Skeletal muscle tissue (tissue), 4 donors: ENCODE results near the gene PRKCE. TPM values are rescaled to one million over a fixed set of nuclear protein-coding genes. Genes with fewer than 3 reads are reported as not detected.

Experiments used
- H3K27ac ChIP-seq: one replicate; pipeline ENCODE4 v1.7.0; 2013; ENCODE audit warnings: mild to moderate bottlenecking, low read depth, low read length, inconsistent platforms
- H3K27me3 ChIP-seq, 3 donors: one replicate each; pipeline ENCODE4 v1.7.0; 2013; ENCODE audit warnings: low read length in 3 of 3; ENCODE audit not compliant: control insufficient read depth in 3 of 3, insufficient read depth in 3 of 3
- H3K36me3 ChIP-seq, 3 donors: one replicate each; pipeline ENCODE4 v1.7.0; 2013; ENCODE audit warnings: low read length in 3 of 3; ENCODE audit not compliant: control insufficient read depth in 3 of 3, insufficient read depth in 3 of 3
- H3K4me1 ChIP-seq, 3 donors: one replicate each; pipeline ENCODE4 v1.7.0; 2013; ENCODE audit warnings: low read length in 3 of 3, mild to moderate bottlenecking in 3 of 3; ENCODE audit not compliant: control insufficient read depth in 3 of 3, insufficient read depth in 3 of 3
- H3K4me3 ChIP-seq, 3 donors: one replicate each; pipeline ENCODE4 v1.7.0; 2013; ENCODE audit warnings: low read length in 3 of 3
- H3K9ac ChIP-seq, 3 donors: one replicate each; pipeline ENCODE4 v1.7.0; 2013; ENCODE audit warnings: low read length in 3 of 3, mild to moderate bottlenecking in 3 of 3, moderate library complexity in 2 of 3, low read depth in 1 of 3
- H3K9me3 ChIP-seq, 3 donors: one replicate each; pipeline ENCODE4 v1.7.0; 2013; ENCODE audit warnings: low read length in 3 of 3; ENCODE audit not compliant: control insufficient read depth in 3 of 3
- total RNA-seq: library from RNA; depleted of rRNA; stranded (reverse); fragments of >200 nt; gene quantifications from one replicate; pipeline ENCODE4 v1.2.3, GENCODE V29; 2014
- donor health status: Osteomylitis.

PRKCE gene
- total RNA-seq, 1 donor from 2014 or later: 9.4 TPM

DNA sequence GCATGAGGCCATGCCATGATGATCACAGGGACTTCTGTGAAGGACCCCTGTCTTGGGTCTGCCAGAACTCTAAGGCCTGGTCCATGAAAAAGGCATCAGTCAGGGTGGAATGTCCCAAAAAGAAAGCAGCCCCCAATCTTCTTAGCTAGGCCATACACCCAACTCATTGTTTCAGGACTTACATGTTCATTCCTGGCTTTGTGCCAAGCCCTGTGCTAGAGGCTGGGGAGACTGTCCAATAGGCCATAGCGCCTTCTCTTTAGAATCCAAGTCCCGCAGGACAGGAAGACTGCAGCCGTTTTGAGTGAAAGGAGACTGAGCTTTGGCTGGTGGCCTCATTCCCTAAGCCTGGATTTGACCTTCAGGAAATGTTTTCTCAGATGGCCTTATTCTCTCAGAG lies 247.3 kb downstream of the PRKCE start:
- H3K9ac ChIP-seq: no peak overlapping the region
- H3K4me1 ChIP-seq: peaks cover 4 to 16% (median 10%) of the 10 kb centered on the region in 3 donors
- no peak overlapping the region for H3K4me3 ChIP-seq
- H3K36me3 ChIP-seq: no peaks in the 10 kb centered on the region
- H3K27me3 ChIP-seq: no peaks in the 10 kb centered on the region
- no peaks in the 10 kb centered on the region for H3K9me3 ChIP-seq
- H3K27ac ChIP-seq: no peak overlapping the region

DNA sequence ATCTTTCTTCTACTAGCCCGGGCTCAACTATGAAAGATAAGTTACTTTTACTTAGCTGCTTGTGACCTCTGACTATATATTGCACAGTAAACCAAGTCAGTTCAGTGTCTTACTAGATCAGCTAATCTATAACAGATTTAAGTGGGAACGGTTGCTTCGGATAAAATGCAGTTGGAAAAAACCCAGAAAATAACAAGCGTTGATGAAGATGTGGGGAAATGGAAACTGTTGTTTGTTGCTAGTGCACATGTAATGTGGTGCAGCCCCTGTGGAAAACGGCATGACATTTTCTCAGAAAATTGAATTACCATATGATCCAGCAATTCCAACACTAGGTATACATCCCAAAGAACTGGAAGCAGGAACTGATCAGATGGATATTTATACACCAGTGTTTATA lies 248.5 kb downstream of the PRKCE start:
- Histone ChIP-seq H3K27ac (no peak overlapping the region), H3K4me3 (no peak overlapping the region), H3K9ac (no peak overlapping the region), H3K9me3 (no peaks in the 10 kb centered on the region), H3K27me3 (no peaks in the 10 kb centered on the region), H3K36me3 (no peaks in the 10 kb centered on the region), H3K4me1 (peaks cover 4 to 16% (median 10%) of the 10 kb centered on the region in 3 donors)

DNA sequence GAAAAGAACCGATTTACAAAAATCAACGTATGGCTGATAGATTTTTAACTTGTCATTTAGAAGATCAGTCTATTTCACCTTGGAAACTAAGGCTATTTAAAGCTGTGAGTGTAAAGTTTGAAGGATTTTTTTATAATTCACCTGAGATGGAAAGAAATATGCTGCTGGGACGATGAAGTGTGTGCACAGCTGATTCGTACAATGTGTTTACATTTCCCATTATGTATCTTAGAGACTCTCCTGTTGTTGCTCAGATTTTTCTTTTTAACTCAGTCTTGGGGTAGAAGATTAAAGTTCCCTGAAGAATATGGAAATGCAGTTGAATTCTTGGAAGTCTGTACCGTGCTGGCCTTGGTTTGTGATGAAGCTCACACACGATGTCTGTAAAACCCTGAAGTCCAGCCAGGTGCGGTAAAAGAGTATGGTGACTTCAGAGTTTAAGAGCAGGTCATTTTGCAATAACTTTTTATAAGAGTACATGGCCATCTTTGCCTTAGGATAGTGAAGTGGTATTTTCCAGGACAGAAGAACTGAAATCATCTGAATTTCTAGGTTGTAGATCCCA lies 250.1 kb downstream of the PRKCE start:
- no peaks in the 10 kb centered on the region for H3K9me3 ChIP-seq
- H3K27me3 ChIP-seq: no peaks in the 10 kb centered on the region
- H3K9ac ChIP-seq: no peak overlapping the region
- H3K4me1 ChIP-seq: peaks cover 0 to 4% (median 4%) of the 10 kb centered on the region in 3 donors
- H3K27ac ChIP-seq: no peak overlapping the region
- H3K36me3 ChIP-seq: no peaks in the 10 kb centered on the region
- no peak overlapping the region for H3K4me3 ChIP-seq

DNA sequence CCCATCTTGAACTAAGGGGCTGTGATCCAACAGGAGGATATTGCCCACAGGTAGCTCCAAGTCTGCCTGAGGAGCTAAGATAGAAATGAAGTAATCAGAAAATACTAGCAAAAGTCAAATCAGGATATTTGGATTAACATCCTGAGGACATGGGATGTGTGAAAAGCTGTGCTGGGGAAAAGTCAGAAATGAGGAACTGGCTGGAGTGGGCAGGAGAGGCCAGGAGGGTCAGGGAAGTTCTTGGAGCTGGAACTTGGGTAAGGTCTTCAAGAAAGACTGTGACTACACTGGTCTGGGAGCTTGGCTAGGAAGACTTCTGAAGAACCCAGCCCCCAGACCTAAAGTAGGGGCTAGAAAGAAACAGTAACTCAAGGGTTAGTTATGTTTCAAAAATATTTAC lies 250.9 kb downstream of the PRKCE start:
- Histone ChIP-seq H3K9me3 (no peaks in the 10 kb centered on the region), H3K4me1 (peaks cover 0 to 4% (median 4%) of the 10 kb centered on the region in 3 donors), H3K27ac (no peak overlapping the region), H3K36me3 (no peaks in the 10 kb centered on the region), H3K4me3 (no peak overlapping the region), H3K9ac (no peak overlapping the region), H3K27me3 (no peaks in the 10 kb centered on the region)

DNA sequence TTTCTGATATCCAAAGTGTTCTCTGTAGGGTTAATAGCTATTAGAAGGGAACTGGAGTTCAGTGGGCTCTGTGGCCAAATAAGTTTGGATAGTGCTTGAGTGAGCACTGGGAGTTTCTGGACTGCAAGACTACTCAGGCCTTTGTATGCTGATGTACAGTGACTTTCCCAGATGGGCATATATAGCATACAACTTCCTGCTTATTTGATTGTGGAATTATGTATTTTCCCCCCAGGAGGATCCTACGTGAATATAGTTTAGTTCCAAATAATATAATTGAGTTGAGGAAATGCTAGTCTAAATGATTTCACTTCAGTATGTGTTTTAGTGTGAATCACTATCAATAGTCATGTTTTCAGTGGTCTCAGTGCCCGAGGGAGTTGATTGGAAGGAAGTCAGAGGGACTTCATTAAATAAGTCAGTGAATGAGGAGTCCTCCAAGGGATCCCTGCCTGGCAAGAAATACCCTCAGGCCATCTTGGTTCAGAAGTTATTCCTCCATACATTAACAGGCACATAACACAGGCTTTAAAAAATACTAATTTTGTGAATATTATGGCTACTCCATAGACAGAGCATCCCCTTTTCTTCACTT lies 251.4 kb downstream of the PRKCE start:
- H3K27ac ChIP-seq: no peak overlapping the region
- H3K27me3 ChIP-seq: no peaks in the 10 kb centered on the region
- no peak overlapping the region for H3K9ac ChIP-seq
- H3K4me1 ChIP-seq: peaks cover 0 to 4% (median 4%) of the 10 kb centered on the region in 3 donors
- no peaks in the 10 kb centered on the region for H3K36me3 ChIP-seq
- H3K9me3 ChIP-seq: no peaks in the 10 kb centered on the region
- H3K4me3 ChIP-seq: no peak overlapping the region

DNA sequence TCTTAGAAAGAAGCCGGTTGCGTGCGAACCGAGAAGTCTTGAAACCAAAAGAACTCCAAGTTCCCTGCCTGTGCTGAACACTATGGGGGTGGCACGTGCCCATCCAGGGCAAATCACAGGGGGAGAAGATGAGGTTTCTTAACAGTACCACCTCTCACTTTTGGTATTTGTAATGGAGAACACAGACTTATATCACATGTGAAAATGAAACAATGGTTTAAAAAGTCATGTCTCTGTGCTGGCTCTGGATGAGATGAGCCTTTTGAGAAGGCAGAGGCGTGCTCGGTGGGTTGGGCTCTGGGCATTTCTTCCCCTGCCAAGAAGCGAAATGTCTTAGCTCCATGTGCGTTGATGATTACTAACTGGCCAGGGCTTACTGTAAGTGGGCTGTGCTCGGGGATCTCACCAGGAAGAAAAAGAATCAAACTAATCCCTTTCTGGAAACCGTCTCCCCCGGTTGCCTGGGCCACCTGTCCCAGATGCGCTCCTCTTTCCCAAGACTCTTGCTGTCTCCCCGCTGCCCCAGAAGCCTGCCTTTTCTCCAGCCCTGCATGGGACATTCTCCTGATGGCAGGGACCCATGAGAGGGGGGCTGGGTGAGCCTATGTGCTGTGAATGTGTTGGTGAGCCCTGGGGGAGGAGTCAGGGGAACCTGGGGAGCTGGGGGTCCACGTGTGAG lies 252.9 kb downstream of the PRKCE start:
- no peaks in the 10 kb centered on the region for H3K36me3 ChIP-seq
- no peak overlapping the region for H3K27ac ChIP-seq
- H3K4me3 ChIP-seq: peak overlapping the region in 1 of 3 donors; percentile 18
- peaks cover 0 to 6% (median 3%) of the 10 kb centered on the region in 3 donors for H3K4me1 ChIP-seq
- H3K9me3 ChIP-seq: no peaks in the 10 kb centered on the region
- H3K9ac ChIP-seq: no peak overlapping the region
- no peaks in the 10 kb centered on the region for H3K27me3 ChIP-seq

DNA sequence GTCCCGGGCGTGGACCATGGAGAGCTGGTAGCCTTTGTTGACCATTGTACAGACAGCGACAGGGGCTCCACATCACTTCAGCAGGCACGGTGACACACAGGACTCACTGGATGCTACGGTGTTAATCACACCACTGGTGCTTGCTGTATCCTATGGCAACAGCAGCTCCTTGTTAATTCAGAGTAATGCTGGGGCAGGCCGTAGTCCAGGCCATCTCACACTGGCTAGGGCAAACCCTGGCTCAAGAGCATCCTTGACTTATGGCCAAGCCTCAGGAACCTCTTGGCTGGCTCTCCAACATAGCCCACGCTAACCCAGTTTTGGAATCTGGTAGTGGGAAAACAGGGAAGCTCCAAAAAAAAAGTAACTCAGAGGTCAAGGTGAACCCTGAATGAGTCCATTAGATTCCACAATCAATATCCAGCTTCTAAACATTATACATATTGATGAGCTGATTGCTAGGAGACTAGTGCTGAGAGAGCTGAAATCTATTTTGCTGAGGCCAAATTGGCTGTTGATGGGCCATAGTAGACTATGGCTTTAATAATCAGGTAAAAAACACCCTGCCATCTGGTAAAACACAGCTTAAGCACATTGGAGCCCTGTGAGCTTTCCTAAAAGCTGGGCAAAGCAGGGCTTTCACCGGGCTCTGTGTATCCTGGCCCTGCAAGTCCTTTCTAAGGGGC lies 253.6 kb downstream of the PRKCE start:
- Histone ChIP-seq H3K27ac (no peak overlapping the region), H3K4me1 (peaks cover 0 to 12% (median 7%) of the 10 kb centered on the region in 3 donors), H3K9ac (no peak overlapping the region)

DNA sequence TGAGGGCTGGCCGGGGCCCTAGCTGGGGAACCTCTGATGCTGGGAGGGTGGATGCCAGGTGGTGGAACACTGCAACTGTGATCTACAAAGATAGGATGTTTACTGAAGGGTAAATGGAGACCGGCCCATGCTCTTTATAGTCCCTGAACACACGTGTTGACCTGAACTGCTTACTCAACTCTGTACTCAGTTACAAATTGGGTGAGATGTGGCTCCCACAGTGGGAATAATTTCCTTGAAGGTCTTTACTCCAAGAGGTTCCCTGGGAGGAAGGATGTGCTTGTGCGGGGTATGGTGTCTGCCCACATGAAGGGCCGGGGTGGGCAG lies 254.1 kb downstream of the PRKCE start:
- no peak overlapping the region for H3K27ac ChIP-seq
- H3K9ac ChIP-seq: no peak overlapping the region
- H3K9me3 ChIP-seq: no peaks in the 10 kb centered on the region
- no peaks in the 10 kb centered on the region for H3K36me3 ChIP-seq
- no peaks in the 10 kb centered on the region for H3K27me3 ChIP-seq
- H3K4me3 ChIP-seq: no peak overlapping the region
- peaks cover 0 to 17% (median 7%) of the 10 kb centered on the region in 3 donors for H3K4me1 ChIP-seq

More for the DNA sequence above, 253.6 kb downstream of the PRKCE start:
- Histone ChIP-seq H3K36me3 (no peaks in the 10 kb centered on the region), H3K9me3 (no peaks in the 10 kb centered on the region), H3K27me3 (no peaks in the 10 kb centered on the region), H3K4me3 (no peak overlapping the region)

DNA sequence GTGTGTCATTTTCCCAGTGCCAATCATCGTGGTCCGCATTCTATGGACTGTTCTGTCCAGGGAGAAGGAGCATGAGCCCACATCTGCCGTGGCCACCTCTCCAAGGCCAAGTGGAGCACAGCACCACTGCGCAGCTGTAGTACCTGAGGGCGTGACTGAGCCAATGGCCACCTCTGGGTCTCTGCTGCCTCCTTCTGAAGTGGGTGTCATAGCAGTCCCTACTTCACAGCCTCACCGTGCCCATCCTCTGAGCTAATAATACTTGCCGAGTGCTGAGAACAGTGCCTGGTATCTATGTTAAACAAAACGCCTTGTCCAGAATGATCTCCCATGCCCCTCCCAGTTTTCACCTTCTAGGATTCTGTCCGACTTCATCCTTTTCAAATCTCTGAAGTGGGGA lies 256.1 kb downstream of the PRKCE start:
- Histone ChIP-seq H3K27ac (no peak overlapping the region), H3K27me3 (no peaks in the 10 kb centered on the region), H3K36me3 (no peaks in the 10 kb centered on the region), H3K9ac (no peak overlapping the region), H3K4me3 (no peak overlapping the region), H3K9me3 (no peaks in the 10 kb centered on the region), H3K4me1 (peaks cover 0 to 17% (median 7%) of the 10 kb centered on the region in 3 donors)
